GM15510 (cell line): ENCODE measurements around the gene PRPS1.

Experiments
- POLR2A ChIP-seq: IDR thresholded peaks from 3 replicates; pipeline ENCODE4 v1.6.1; 2011; ENCODE audit warnings: borderline replicate concordance; ENCODE audit not compliant: insufficient read length; ENCODE audit errors: extremely low read depth

Gene PRPS1

DNA sequence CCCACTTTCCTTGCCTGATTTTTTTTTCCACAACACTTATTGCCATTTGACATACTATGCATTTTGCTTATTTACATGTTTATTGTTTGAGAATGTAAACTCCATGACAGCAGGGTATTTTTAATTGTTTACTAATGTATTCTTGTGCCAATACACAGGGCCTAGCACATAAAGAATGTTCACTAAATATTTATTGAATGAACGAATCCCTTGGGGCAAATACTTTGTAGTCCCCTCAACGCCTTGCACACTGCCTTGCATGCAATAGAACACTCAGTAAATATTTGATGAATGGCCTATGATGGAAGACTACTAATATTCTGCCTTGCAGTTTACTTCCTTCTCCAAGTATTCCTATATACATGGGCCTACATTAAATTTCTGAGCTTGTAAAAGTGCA is 1.4 kb upstream of the PRPS1 start:
- no peak for TF ChIP-seq POLR2A

DNA sequence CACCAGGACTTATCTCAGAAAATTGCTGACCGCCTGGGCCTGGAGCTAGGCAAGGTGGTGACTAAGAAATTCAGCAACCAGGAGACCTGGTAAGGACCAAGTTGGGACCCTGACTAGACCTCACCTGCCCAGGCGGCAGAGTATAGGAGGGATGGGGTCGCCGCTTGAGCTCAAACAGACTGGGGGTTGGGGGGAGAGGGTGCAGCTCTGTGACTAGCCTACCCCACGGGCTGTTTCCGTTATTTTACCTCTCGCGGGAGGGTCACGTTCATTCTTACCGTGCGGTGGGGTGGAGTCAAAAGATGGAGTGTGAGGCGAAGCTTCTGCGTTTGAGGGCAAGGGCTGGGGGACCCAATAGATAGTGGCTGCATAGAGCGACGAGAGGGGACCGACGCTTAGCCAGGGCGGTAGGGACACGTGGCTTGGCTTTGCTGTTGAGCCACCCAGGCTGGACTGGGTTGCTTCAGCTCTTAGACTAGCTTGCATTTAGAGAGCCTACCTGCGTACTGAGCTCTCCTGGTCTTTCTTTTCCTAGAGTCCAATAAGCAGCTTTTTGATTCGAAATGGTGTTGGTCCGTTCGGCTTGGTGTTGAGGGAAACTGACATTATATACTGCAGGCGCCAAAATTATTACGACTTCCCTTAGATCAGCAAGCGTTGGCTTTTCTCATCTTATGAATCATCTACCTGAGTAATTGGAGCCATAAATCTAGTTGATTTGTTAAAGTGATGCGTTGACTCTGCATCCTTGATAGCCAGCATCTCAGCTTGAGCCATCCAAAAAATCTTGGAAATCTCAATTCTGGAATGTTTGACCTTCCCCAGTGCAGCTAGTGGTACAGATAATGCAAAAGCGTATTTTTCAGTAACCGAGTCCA is 591 bp downstream of the PRPS1 start:
- no peak for TF ChIP-seq POLR2A

DNA sequence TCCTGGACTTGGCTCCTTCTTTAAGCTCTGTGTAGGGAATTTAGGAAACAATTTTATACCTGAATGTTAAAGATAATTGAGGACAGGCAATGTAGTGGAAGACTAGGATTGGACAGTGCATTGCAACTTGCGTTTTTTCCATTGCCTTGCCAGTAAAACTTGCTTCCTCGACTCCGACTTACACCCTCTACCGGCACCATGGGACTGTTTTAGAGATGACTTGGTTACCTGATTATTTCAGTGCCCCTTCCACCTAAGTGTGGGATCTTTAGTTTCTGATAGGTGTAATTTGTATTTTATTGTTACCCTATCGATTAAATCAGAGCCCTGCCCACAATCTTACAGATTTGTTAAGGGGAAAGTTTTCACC is 1.2 kb downstream of the PRPS1 start:
- TF ChIP-seq POLR2A = no peak

DNA sequence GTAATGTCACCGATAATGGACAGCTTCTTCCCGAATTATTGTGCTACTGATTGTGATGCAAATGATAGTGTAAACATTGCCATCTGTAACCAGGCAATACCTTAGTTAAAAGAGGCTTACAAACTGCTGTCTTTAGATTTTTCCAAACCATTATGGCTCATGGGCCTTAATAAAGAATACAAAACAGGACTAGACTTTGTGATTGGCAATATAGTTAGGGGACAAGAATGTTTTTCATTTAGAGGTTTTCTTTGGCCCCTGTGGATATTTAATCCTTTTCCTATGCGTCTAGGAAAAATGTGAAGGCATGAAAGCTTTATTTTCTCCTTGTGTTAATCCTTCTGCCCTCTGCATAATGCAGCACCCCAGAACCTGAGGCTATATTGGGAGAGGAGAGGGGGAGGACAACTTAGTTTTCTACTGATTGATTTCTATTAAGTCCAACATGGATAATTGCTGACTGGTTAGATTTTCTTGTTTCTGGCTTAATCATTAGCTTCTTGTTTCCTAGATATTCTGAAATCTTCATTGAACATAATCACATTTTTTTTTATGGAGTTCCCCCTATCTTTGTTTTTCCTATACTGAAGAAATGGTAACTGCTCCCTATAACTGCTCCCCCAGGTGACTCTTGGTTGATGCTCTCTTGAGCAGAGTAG is 1.9 kb downstream of the PRPS1 start:
- TF ChIP-seq POLR2A = no peak

DNA sequence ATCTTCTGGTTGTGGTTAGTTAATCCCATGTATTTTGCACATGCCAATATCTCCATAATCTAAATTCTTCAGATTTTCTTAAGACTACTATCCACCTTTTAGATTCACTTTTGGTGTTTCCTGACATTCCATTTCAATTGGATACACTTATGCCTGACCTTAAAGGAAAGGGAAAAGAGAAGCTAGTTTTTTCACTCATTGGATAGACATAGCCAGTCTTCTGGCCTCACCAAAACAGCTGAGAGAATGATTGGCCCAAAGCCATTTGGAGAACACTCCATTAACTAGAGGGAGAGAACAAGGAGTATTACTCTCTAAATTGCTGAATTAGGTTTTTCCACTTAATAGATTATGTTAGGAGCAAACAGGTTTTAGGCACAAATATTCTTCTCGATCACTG is 4.0 kb downstream of the PRPS1 start:
- no peak for TF ChIP-seq POLR2A

DNA sequence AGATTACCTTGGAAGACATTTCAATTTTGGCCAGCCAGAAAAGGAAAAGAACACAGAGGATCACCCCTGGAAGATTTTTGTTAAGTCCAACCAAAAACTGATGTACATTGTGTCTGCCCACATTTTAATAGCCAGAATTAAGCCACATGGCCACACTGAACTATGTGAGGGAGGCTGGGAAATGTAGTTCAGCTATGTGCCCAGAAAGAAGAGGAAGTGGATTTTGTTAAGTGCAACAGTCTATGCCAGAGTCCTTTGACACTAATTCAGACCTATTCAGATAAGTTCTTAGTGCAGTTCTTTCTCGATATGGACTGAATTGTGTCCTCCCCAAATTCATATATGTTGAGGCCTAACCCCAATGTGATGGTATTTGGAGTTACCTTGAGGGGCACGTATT is 18.4 kb downstream of the PRPS1 start:
- TF ChIP-seq POLR2A = no peak

DNA sequence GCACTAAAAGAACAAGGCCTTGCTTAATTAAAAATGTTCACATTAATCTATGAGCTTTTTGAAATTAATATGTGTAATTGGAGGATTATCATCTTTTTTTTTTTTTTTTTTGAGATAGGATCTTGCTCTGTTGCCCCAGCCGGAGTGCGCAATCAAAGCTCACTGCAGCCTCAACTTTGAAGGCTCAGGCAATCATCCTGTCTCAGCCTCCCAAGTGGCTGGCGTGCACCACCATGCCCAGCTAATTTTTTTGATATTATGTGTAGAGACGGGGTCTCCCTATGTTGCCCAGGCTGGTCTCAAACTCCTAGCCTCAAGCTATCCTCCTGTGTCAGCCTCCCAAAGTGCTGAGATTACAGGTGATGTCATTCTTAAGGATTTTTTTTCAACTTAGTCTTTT is 20.0 kb downstream of the PRPS1 start:
- no peak for TF ChIP-seq POLR2A

DNA sequence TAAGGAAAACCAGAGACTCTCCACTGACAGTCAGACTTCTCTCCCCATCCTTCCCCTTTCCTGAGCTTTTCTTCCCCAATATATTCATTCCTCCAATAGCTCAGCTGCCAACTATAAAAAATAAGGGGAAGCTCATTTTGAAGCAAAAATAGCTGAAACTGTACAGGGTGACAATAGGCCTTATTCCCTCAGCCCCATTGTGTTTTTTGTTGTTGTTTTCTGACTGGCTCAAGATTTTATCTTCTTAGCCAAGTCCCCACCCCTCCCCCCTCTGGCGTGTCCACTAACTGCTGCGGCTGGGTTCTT is 26.2 kb downstream of the PRPS1 start:
- TF ChIP-seq POLR2A = no peak

DNA sequence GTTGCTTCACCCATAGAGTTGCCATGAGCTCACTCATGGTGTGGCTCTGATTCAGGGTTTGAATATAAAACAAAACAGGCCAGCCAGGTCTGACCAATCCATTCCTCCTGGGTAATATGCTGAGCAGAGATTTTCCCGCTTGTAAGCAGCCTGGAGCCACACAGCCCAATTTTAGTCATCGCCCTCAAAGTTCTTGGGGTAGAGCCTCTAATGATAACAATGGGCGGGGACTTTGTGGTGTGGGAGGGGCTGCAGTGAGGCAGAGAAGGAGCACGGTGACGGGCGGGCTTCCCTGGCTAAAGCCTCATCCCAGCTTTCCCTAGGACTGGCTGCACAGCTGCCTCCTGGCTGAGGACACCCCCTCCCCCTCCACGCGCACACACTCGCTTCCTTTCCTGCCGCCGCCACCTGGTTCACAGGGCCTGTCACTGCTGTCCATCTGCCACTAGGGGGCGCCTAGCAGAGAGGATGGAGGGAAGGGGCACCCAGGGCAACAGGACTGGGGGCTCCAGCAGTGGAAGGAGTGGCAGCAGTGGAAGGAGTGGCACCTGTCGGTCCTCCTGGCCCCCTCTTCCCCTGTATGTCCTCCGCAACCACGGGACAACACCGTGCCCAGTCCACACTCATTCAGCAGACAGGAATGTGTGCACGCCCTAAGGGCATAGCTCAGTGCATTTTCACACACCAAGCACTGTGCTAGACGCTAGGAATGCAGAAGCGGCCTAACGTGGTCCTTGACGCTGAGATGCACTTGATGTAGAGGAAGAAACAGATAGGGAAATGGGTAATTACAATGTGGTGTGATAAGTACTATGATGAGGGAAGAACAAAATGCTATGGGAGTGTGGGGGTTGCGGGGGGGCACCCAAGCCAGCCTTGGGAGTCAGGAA is 26.8 kb downstream of the PRPS1 start:
- TF ChIP-seq POLR2A = no peak

DNA sequence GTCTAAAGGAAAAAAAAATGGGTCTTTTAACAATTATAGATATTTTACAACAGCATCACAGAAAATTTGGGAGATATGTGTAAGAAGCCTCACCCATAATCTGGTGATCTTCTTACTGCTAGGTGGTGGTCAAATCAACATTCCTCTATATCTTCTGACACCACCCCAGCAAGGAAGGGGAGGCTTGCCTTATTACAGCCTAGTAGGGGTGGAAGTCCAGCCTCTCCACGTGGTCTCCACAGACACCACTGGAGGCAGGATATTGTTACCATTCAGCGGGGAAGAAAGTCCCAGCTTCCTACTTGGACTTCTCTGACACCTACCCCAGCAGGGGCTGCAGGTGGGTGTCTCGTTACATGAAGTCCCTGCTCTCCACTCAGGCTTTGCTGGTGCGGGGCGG is 28.7 kb downstream of the PRPS1 start:
- no peak for TF ChIP-seq POLR2A

DNA sequence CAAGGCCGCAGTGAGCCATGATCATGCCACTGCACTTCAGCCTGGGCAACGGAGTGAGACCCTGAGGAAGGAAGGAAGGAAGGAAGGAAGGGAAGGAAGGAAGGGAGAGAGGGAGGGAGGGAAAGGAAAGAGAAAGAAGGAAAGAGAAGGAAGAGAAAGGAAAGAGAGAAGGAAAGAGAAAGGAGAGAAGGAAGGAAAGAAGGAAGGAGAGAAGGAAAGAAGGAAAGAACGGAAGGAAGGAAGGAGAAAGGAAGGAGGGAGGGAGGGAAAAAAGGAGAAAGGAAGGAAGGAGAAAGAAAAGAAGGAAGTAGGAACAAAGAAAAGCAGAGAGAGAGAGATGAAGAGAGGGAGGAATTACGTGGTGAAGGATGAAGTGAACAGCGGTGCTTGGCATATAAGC is 30.4 kb downstream of the PRPS1 start:
- TF ChIP-seq POLR2A = no peak

DNA sequence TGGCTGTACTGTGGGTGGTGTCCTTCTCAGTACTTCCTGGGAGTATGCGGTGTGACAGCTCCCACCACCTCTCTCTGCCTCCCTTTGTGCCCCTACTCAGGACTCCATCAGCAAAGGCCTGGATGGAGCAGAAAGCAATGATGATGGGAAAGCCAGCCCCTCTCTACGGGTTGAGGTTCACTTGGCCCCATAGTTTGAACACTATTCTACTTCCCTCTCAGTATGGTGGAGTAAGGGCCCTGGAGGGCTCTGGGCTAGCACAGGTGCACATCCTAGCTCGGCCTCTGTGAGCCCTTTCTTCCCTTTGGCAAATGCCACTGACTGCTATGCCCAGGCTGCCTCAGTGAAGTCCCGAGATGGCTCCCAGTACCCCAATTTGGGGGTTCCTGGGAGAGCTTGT is 31.0 kb downstream of the PRPS1 start:
- TF ChIP-seq POLR2A = no peak

DNA sequence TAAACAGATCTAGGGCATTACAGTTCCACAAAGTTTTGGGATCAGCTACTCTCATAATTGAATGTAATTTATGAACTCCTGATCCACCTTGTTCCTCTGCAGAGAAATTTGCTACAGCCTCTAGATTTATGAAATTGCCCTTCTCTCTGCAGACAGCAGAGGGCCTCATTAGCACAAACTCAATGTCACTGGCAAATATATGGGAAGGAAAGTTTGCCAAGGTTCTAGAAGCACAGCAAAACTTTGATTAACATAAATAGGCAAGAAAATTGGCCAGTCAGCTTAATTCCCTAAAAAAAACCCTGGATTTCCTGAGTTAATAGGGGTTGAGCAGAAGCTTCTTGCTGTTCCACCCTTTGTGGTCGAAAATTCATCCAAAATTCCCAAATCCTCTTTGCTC is 31.5 kb downstream of the PRPS1 start:
- TF ChIP-seq POLR2A = no peak

DNA sequence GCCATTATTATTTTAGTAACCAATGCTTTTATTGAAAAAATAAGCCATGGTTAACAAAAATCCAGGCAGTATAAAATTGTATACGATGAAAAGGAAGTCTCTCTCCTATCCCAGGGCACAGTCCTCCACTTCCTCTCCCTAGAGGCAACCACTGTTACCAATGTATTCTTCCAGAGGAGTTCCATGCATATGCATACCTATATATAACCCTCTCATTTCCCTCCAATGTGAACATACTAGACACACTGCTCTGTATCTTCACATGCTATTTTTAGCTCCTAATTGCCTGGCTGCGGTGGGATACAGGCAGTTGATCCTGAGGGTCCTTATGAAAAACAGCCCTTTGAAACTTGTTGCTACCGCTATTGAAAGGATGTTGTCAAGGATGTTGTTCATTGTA is 33.8 kb downstream of the PRPS1 start:
- TF ChIP-seq POLR2A = no peak

DNA sequence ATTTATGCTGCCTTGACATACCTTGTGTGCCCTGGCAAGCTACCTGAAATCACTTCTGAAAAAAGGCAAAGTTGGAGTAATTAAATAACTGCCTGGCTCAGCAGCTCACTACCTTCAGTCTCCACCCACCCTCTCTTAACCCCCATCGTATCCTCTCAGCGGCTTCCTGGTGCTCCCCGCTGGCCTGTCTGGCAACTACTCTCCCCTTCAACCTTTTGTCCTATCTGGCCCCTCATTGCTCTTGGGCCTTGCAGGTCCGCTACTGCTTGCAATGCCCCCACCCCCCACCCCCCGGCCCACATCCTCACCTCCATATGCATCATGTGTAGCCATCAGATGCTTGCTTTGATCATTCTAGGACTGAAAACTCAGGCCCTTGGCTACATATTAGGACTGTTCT is 34.5 kb downstream of the PRPS1 start:
- TF ChIP-seq POLR2A = no peak

DNA sequence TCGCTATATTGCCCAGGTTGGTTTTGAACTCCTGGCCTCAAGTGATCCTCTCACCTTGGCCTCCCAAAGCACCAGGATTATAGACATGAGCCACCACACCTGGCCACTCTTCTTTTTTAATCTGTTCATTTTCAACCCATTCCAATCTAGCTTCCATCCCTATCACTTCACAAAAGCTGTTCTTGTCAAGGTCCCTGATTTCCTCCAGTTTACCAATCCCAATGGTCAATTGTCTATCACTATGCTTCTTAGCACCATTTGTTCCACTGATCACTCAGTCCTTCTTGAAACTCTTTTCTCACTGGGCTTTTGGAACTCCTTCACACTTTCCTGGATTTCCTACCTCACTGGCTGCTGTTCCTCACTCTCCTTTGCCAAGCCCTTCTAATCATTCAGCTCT is 38.6 kb downstream of the PRPS1 start:
- TF ChIP-seq POLR2A = no peak

DNA sequence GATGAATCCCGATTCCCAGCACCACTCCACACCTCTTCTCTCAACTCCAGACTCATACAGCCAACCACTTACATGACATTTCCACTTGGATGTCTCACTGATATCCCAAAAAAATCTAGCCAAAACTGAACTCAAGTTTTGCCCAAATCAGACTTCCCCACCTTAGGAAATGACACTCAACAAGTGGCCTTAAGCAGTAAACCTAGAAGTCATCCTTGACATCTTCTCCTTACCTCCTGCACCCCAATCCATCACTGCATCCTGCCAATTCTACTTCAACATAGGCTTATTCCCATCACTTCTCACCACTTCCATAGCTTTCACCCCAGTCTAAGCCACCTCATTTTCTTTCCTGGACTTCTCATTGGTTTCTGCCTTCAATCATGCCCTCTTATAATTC is 39.1 kb downstream of the PRPS1 start:
- TF ChIP-seq POLR2A = no peak

DNA sequence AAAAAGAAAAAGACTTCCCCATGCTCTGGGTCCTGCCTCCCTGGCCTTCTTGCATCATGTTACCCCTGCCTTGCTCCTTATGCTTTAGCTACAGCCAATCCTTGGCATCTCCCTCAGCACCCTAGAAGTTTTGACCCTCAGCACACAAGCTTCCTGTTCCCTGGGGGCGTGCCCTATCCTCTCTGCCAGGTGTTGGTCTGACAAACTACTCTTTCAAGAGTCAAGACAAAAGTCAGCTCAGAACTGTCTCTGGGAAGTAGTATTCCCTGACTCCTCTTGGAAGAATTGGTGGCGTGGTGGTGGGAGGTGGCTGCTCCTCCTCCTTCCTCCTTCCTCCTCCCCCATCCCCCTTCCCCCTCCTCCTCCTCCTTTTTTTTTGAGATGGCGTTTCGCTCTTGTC is 41.0 kb downstream of the PRPS1 start:
- TF ChIP-seq POLR2A = no peak
